PC-9 (cell line): ENCODE measurements around the gene MAT1A.
A peak's percentile ranks its signal among the peaks of the same experiment; 100 is the strongest.

Source experiments
- CTCF ChIP-seq: fragments of 200-600 bp; sonication (generic); conservative IDR thresholded peaks from 2 replicates; pipeline ENCODE4 v1.6.1; 2017; ENCODE audit warnings: mixed run types, antibody characterized with exemption, mild to moderate bottlenecking, moderate library complexity
- EZH2 ChIP-seq: fragments of 200-600 bp; sonication (generic); IDR thresholded peaks from 2 replicates; pipeline ENCODE4 v1.8.0; 2017; ENCODE audit warnings: antibody characterized with exemption, low read depth

GRCh38 chr10:80261316-80262030 is 28.0 kb downstream of the MAT1A start:
- TF ChIP-seq CTCF = 0 out of 2 replicates have a peak, but pooled peaks have one; percentile 14
- TF ChIP-seq EZH2 = no peak
